Natural killer cell (primary cell): ENCODE results near the gene FLG. TPM values are rescaled to one million over a fixed set of nuclear protein-coding genes. Genes with fewer than 3 reads are reported as not detected.
"Not testable (repeated sequence)": the region's sequence is repeated elsewhere in the genome, so short reads cannot be mapped to it uniquely, and the experiment has no call there.

ENCODE experiments used
- ATAC-seq, 3 donors: fragments of 150-1000 bp in 2 of 3; fragments of 200-7000 bp in 1 of 3; cut with Tn5 transposase; 1 replicate in 1 of 3; 2 replicates in 2 of 3; pipeline ENCODE4 v1.10.0; 2021; ENCODE audit warnings: mild to moderate bottlenecking in 2 of 3, moderate library complexity in 2 of 3
- DNase-seq, 2 donors: peaks; one replicate each; pipeline versions ENCODE4 v3.0.0 to v3.0.0-alpha.2; 2013 to 2021; ENCODE audit warnings: mixed read lengths in 1 of 2
- H3K27ac ChIP-seq: one replicate; pipeline ENCODE4 v1.5.1; 2013; ENCODE audit warnings: mild to moderate bottlenecking, low read length
- H3K27me3 ChIP-seq: one replicate; pipeline ENCODE4 v1.6.1; 2013; ENCODE audit warnings: low read length; ENCODE audit not compliant: control insufficient read depth, insufficient read depth
- H3K36me3 ChIP-seq: one replicate; pipeline ENCODE4 v1.6.1; 2013; ENCODE audit warnings: low read length; ENCODE audit not compliant: control insufficient read depth, insufficient read depth
- H3K4me1 ChIP-seq: one replicate; pipeline ENCODE4 v1.6.1; 2013; ENCODE audit warnings: low read length; ENCODE audit not compliant: control insufficient read depth, insufficient read depth
- H3K4me3 ChIP-seq: one replicate; pipeline ENCODE4 v1.5.1; 2013; ENCODE audit warnings: low read length
- H3K9me3 ChIP-seq: one replicate; pipeline ENCODE4 v1.6.1; 2013; ENCODE audit warnings: low read length; ENCODE audit not compliant: control insufficient read depth, insufficient read depth
- H3K27ac Mint-ChIP-seq, 2 donors: one replicate each; pipeline ENCODE4 v1.8.0; 2022; ENCODE audit warnings: mild to moderate bottlenecking in 2 of 2, mixed read lengths in 2 of 2, moderate library complexity in 1 of 2
- H3K27me3 Mint-ChIP-seq, 2 donors: one replicate each; pipeline ENCODE4 v1.8.0; 2022; ENCODE audit warnings: low read depth in 2 of 2, mixed read lengths in 2 of 2
- H3K36me3 Mint-ChIP-seq: one replicate; pipeline ENCODE4 v1.8.0; 2022; ENCODE audit warnings: mixed read lengths
- H3K4me1 Mint-ChIP-seq, 2 donors: one replicate each; pipeline ENCODE4 v1.8.0; 2022; ENCODE audit warnings: mixed read lengths in 2 of 2
- H3K4me3 Mint-ChIP-seq: one replicate; pipeline ENCODE4 v1.8.0; 2022; ENCODE audit warnings: mild to moderate bottlenecking, moderate library complexity, mixed read lengths
- H3K9me3 Mint-ChIP-seq, 2 donors: one replicate each; pipeline ENCODE4 v1.8.0; 2022; ENCODE audit warnings: mixed read lengths in 2 of 2
- WGBS: methylation state at CpG from one replicate; pipeline ENCODE4 v1.1.7; 2013; ENCODE audit warnings: missing lambda C conversion rate; ENCODE audit not compliant: insufficient coverage; 5-methylcytosine and 5-hydroxymethylcytosine counted together
- intact Hi-C: fragments of 100-400 bp; cut with micrococcal nuclease; formaldehyde crosslinking; loops from one replicate; pipeline ENCODE4 v1.14.2; 2022
- total RNA-seq, 4 donors: library from RNA; stranded (reverse); fragments of 120-200 nt in 1 of 4; gene quantifications; one replicate each; pipeline versions ENCODE4 v1.2.3 to v1.2.4, GENCODE V29; 2013 to 2022

The FLG gene
- total RNA-seq, 3 donors from 2014 or later (not counting 1 experiment from before 2014, with no cell fraction given): not detected

GRCh38 chr1:152256394-152256793 lies 68.6 kb downstream of the FLG start:
- 94% methylated on average over 21 of the region's 21 CpGs for WGBS
- H3K27ac ChIP-seq, H3K9me3 ChIP-seq, H3K27me3 Mint-ChIP-seq, H3K4me3 Mint-ChIP-seq, H3K36me3 ChIP-seq, H3K4me1 Mint-ChIP-seq, DNase-seq, H3K36me3 Mint-ChIP-seq, ATAC-seq, H3K4me1 ChIP-seq, intact Hi-C loops, H3K27ac Mint-ChIP-seq, H3K9me3 Mint-ChIP-seq, H3K4me3 ChIP-seq, H3K27me3 ChIP-seq: not testable (repeated sequence)

Other genes with a start within 250 kb of the FLG start
- gene TCHHL1, start 236.2 kb downstream of the FLG start, total RNA-seq: not detected
- gene TCHH, start 209.8 kb downstream of the FLG start, total RNA-seq: not detected
- not detected for gene RPTN, start 166.0 kb downstream of the FLG start, total RNA-seq
- not detected for gene HRNR, start 101.0 kb downstream of the FLG start, total RNA-seq
- gene FLG2, start 34.8 kb upstream of the FLG start, total RNA-seq: not detected
- gene CRNN, start 89.0 kb upstream of the FLG start, total RNA-seq: not detected
- gene LCE5A, start 185.6 kb upstream of the FLG start, total RNA-seq: not detected
- not detected for gene CRCT1, start 189.2 kb upstream of the FLG start, total RNA-seq
- gene LCE3E, start 241.5 kb upstream of the FLG start, total RNA-seq: not detected